Fibroblast of the conjunctiva (primary cell): ENCODE data around the gene POPDC3.
A peak's percentile ranks its signal among the peaks of the same experiment; 100 is the strongest.
"Not testable (repeated sequence)": the region's sequence is repeated elsewhere in the genome, so short reads cannot be mapped to it uniquely, and the experiment has no call there.

Experiments used
- DNase-seq: peaks from one replicate; pipeline ENCODE4 v3.0.0-alpha.2; 2010; ENCODE audit warnings: low read depth

The POPDC3 gene

DNA sequence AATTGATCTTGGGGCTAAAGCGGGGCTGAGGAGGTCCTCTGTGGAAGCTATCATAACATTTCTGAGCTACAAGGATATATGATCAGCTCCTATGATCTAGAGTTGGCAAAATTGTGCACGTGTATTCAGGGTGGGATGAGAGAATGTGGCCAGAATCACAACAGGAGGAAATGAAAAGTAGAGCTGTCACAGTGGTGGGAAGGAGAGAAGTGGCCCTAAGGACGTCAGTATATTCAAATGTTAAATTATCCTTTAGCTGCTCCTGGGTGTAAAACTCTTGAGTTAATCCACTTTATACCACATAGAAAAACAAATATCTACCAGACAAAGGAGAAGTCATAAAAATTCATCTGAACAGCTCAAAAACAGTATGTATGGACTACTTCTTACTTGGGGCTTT, 14.8 kb upstream of the POPDC3 start:
- DNase-seq, result no peak

DNA sequence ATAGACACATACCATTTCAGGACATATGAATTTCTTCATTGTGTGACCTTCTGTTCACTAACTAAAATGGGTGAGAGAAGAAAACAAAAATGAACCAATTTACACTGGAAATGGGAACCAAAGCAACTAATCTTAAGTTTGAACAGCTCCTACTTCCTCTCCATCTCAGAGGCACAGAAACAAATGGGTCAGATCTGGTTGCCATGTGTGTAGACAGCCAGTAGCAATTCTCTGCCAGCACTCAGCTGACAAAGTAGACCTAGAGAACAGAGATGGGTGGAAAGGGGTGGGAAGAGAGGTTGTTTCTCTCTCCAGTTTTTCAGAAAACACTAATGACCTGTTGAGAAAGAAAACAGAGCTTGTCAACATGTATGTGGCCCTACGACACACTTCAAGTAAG, 14.3 kb upstream of the POPDC3 start:
- DNase-seq, result no peak

DNA sequence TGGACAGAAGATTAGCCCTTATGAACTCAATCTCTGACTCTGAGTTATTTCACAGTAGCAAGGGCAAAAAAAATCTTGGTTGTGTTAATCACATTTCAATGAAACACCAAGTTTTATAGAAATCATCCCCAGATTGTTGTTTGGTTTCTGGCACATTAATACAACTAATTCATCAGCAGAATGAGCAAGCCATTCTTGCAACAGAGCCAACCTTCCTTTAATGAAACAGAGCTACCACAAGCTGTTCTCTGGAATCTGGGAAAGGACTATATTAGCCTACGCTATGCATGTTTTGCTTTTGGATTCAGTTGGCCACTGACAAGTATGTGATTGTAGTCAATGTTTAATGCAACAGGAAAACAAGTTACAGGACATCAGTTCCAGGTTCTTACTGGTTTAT, 13.8 kb upstream of the POPDC3 start:
- no peak for DNase-seq

DNA sequence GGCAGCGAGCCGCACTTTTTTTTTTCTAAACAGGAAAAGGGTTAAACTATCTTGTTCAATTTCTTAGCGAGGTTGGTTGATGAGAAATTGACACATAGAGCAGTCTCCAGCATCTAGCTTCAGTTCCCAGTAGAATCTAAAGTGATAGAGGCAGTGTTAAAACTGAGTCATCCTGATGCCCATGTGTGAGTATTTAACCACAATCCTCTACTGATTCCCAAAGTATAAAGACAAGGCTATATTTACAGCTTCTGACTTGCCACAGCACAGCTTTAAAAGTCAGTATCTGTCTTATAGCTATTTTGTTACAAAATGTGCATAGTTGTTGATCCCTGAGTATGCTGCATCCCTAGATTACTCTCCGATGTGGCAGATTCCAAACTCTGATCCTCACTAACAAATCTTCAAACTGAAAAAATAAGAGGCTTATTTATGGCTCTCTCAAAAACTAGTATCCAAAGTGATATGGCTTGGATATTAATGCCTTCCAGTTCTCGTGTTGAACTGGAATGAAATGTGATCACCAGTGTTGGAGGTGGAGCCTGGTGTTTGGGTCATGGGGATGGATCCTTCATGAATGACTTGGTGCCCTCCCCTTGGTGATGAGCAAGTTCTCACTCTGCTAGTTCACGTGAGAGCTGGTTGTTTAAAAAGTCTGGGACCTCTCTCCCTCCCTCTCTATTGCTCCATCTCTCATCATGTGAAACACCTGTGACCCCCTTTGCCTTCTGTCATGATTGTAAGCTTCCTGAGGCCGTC, 13.1 kb upstream of the POPDC3 start:
- DNase-seq, result no peak

DNA sequence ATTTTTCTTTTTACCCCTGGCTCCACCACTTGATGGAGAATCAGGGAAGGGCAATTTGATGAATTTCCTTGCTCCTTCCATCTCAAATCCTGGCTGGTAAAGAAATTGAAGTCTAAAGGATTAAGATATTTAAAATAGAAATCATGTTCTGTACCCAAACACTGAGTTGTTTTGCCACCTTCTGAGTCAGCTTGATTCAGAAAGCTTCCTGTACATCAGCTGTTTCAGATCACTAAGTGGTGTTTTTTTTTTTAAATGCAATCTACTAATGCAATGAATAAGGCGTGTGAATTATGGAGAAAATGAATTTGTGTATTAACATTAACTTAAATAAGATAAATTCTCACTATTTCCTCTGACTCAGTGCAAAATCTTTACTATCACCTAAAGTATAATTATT, 11.5 kb upstream of the POPDC3 start:
- DNase-seq, result no peak

DNA sequence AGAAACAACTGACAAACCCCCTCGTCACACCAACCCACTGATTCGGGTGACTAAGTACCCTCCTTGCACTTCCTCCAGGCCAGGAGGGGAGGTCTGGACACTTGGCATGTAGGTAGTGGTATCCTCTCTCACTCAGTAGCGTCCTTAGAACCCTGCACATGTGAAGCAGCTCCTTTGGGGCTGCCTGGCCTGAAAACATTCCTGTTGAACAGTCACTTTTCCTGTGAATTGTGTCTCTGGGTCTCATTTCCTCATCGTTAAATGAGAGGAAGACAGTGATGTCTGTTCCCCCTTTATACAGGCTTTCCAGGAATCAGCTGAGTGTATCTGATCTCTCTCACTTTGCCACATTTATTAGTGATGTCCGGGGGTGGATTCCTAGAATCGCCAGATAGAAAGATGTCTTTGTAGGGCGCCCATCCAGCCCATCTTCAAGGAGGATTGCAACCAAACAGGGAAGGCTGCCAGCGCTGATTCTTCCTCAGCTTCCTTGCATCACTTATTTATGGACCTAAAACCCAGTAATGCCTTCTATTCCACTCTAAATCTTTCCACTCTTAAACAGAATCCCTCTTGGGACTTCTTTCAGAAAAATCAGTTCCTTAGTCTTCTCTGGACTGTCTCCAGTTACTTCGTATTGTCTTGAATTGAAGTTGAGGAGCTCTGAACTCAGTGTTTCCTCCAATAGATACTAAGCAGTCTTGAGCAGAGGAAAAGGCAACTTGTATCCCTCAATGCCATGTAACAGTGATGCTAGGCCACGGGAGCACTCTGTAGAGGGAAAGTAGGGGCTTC, 9.4 kb upstream of the POPDC3 start:
- no peak for DNase-seq

DNA sequence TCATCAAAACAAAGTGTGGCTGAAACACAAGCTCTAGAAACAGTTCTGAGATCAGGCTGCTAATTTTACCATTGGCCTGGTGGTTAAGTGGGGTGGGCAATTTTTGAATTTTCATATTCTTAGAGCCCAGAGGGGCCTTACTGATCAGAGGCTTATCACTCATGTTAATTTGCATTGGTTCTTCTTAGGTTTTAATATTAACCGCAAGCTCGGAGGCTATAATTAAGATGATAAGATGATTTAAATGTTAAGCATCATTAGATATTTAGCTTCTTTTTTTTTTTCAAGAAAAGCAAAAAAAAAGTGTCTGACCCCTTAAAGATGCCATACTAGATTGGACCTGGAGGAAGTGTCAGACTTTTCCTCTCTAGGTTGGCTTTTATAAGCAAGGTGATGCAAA, 8.4 kb upstream of the POPDC3 start:
- DNase-seq, result no peak

DNA sequence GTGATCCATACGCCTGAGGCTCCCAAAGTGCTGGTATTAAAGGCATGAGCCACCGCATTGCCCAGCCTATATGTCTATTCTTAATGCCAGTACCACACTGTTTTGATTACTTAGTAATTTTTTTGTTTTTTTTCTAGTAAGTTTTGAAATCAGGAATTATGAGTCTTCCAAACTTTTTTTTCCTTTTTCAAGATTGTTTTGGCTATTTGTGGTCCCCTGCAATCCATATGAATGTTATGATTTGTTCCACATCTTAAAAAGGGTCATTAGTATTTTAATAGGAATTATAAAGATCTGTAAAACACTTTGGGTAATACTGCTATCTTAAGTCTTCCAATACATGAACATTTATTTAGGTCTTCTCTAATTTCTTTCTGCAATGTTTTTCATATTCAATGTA, 6.8 kb upstream of the POPDC3 start:
- no peak for DNase-seq

DNA sequence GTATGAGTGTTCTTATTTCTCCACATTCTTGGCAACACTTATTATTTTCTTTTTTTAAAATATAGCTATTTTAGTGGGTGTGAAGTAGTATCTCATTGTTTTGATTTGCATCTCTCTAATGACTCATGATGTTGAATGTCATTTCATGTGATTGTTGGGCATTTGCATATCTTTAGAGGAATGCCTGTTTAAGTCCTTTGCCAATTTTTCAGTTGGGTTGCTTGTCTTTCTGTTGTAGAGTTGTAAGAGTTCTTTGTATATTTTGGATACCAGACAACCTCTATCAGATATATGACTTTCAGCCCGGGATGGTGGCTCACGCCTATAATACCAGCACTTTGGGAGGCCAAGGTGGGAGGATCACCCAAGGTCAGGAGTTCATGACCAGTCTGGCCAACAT, 5.1 kb upstream of the POPDC3 start:
- DNase-seq, result peak; percentile 52

DNA sequence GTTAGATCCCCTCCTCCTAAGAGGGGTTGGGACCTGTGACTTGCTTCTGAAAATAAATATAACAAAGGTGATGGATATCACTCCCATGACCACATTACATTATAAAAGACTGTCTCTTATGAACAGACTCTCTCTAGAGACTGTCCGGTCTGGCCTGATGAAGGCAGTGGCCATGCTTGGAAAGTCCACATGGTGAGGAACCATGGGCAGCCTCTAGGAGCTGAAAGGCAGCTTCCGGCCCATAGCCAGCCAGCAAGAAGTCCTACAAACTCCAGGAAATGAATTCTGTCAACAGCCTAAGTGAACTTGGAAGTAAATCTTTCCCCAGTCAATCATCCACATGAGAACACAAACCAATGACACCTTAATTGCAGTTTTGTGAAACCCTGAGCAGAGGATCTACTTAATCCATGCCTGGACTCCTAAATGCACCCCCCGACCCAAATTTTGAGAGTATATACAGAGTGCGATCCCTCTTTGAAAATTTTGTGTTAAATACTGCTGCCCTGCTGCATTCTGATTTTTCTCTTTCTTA, 2.2 kb upstream of the POPDC3 start:
- no peak for DNase-seq

DNA sequence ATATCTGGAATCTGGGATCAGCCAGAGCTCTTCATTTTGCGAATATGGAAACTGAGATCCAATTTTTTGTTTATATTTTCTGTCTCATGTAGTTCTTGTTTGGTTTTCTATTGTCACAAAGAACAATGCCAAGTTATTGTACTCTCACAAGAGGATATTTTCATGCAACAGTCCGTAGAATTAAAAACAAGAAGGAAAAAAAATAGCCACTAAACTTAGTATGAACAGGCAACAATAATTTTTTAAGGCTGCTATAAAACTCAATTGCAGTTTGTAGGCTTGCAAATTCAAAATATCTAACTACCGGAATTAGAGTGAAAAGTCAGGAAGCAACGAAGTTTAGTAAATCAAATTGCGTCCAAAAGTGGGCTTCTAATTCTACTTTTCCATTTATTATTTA, 1.2 kb downstream of the POPDC3 start:
- DNase-seq, result no peak

DNA sequence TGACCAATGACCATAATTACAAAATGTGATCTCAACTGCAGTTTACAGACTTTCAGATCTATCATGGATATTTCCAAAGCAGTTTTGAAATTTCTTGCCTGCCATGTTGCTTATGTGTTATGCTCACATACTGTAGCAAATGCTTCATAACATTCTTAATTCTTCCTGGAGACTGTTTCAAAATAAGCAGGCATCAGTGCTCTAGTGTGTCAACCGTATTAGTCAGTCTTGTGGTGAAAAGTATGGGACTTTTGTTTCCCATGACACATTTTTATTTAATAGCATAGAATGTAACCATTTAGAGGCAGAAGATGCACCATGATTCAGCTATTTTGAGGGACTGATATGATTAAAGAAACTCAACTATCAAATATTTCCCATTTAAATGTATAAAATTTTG, 1.7 kb downstream of the POPDC3 start:
- no peak for DNase-seq

DNA sequence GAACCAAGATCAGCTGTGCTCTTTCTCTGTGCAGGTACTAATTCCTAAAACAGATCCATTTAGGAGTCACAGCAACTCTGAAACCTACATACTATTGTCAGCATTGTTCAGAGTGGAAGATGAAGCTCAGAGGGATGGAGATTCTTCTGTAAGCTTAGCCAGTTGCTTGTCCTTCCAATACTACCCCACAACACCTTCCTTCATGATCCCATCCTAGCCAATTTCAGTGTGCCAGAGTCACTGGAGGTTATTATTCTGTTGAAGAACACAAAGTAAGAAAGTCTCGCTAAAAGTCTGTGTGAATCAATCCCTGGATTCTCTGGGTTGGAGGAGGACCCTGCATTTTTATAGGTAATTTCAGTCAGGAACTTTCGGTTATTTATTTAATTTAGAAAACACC, 2.3 kb downstream of the POPDC3 start:
- no peak for DNase-seq

DNA sequence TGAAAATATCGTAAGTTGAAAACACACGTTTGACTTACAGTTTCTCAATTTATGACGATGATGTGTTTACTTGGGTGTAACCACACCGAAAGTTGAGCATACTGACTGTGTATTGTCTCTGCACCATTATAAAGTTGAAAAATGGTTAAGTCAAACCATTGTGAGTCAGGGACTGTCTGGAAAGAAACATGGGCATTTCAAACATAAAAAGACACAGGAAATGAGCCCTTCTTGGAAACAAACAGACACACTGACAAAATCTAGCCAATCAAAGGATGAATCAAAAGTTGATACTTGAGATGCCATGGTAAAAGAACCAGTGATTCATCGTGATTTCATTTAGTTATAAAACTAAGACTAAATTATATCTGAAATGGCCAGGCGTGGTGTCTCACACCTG, 5.3 kb downstream of the POPDC3 start:
- DNase-seq, result no peak

DNA sequence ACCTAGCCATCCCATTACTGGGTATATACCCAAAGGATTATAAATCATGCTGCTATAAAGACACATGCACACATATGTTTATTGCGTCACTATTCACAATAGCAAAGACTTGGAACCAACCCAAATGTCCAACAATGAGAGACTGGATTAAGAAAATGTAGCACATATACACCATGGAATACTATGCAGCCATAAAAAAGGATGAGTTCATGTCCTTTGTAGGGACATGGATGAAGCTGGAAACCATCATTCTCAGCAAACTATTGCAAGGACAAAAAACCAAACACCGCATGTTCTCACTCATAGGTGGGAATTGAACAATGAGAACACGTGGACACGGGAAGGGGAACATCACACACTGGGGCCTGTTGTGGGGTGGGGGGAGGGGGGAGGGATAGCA, 7.3 kb downstream of the POPDC3 start:
- not testable (repeated sequence) for DNase-seq

DNA sequence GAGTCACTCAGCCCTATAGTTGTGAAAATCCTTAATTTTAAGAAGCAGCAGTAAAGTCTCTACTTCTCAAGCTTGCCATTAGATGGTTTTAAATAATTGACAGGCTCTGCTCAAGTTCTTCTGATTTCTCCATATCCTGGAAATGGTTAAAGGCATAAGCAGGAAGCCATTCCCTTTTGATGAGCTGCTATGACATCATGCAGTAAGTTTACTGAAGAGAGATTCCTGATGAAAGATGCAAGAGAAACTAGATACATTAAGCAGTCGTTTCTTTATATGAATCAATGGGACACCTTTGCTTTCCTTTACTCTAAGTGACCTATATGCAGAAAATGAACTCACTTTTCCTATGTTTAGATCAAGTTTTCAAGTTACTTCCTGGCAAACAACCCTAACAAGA, 9.8 kb downstream of the POPDC3 start:
- no peak for DNase-seq

DNA sequence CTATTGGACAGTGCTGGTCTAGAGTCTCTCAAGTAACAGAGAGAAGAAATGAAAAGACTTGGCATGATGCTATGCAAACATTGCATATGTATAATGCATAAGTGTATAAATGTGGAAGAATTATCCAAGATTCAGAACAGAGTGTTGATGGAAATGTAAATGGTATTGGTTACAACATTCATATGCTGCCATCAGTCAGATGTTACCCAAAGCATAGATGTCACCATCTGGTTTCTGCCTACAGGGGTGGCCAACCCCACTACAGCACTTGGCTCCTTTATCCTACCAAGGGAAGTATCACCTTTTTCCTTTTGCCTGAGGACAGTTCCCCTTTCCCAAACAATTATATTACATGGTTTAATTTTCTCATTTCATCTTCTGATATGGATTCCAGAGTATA, 11.9 kb downstream of the POPDC3 start:
- no peak for DNase-seq

DNA sequence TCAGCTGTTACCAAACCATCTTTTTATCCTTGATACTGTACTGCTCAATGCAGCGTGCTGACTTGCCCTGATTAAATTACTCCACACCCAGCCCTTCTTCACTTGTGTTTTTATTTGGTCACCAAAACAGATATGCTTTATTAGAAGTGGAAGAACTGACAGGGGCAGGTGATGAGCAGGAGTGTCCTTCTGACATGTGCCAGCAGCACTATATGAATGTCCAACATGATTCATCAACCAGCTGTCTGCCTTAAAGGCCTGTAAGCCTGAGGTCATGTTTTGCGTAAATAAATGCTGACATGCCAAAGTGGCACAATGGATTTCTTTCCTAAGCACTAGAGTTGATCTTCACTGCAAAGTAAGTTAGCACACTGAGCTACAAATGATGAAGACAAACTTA, 15.4 kb downstream of the POPDC3 start:
- DNase-seq, result no peak

DNA sequence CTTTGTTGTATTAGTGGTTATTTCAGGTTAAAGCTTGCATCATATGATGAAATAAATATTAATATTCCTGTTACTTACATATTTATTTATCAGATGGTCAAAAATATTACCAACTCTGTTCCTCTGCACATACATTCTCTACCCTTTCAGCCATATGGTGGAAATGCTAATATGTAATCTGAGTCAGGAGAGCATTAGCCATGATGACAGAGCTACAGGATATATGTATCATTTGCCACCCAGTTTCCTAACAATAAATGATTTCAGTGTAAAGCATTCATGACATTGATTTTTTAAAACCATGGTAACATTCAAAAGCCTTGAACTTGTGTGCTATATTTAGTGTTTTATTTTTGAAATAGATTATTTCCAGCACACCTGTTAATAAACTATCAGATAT, 16.6 kb downstream of the POPDC3 start:
- no peak for DNase-seq

DNA sequence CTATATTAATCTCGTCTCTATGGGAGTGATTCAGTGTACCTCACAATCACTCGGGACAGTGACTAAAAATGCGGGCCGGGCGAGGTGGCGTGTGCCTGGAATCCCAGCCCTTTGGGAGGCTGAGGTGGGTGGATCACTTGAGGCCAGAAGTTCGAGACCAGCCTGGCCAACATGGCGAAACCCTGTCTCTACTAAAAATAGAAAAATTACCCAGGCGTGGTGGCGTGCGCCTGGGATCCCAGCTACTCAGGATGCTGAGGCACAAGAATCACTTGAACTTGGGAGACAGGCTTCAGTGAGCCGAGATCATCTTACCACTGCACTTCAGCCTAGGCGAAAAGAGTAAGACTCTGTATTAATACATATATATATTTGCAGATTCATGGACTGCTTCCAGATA, 17.4 kb downstream of the POPDC3 start:
- no peak for DNase-seq

DNA sequence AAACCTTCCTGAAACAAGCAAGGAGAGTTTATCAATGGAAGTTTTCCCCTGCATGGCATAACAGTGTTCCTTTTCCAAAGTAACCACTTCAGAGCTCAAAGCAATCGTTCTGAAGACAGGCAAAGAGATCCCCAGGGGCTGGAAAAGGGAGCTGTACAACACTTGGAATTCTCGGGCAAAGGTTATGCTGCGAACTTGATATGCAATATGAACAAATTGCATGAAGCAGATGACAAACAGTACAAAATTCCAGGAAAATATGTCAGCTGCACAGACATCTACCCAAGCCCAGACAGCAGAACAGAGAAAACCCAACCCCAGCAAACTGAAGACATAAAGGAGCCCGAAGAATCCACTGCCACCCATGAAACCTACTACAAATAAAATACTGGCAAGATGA, 18.4 kb downstream of the POPDC3 start:
- no peak for DNase-seq

DNA sequence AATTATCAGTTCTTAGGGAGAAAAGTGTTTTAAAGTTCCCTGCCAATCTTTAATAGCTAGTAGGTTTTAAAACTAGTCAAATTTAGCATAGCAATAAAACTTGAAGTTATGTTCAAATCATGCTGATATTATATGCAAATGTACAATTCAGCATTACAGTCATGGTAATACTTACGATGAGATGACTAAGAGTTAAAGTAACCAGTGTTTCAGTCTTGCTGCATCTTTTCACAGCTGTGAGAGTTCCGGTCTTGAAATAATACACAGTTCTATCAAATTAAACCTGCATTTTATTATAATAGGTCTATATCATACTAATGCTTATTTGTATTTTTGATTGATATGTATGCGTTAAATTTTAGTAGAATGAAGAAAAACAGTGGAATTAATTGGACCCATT, 26.1 kb downstream of the POPDC3 start:
- DNase-seq, result no peak

DNA sequence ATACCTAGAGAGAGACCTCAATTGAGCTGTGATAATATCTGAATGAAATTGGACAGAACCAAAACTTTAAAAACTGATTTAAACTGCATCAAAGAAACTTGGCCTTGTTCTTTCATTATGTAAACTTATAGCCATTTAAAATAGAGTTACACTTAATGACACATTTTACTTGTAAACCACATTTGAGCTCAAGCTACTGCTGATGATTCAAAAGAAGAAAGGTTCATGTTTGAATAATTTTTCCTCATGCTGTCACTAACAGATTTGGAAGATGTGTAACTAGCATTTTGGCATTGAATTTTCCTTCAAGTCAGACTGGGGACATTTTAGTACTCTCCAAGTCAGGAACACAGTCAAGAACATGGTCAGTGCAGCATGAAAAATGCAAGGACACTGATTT, 26.9 kb downstream of the POPDC3 start:
- no peak for DNase-seq

DNA sequence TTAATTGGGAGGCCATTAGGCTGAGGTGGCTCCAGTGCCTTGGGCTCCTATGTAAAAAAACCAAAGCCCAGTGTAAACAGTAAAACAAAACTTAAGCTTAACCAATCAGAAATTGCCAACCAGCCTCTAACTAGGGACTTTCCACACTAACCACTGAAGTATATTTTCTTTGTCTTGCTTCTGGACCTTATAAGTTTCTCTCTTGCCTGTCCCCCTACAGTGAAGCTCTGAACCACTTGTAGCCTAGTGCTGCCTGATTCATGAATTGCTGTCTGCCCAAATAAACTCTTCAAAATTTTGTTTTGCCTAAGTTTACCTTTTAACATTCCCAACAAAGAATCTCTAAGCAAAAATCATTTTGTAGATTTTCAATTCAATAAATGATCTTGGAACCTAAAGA, 28.2 kb downstream of the POPDC3 start:
- no peak for DNase-seq
